Peyer's patch (tissue), 4 donors: Measurements from ENCODE around the gene ADARB1. TPM values are rescaled to one million over a fixed set of nuclear protein-coding genes. Genes with fewer than 3 reads are reported as not detected.

Experiments
- DNase-seq, 3 donors: peaks; one replicate each; pipeline ENCODE4 v3.0.0-alpha.2; 2017 to 2019
- H3K27ac ChIP-seq, 4 donors: fragments of 200-600 bp; sonication (generic); one replicate each; pipeline ENCODE4 v1.5.1; 2016 to 2019
- H3K27me3 ChIP-seq, 2 donors: fragments of 200-600 bp; sonication (generic); one replicate each; pipeline ENCODE4 v1.5.1; 2019
- H3K36me3 ChIP-seq, 3 donors: fragments of 200-600 bp; sonication (generic); one replicate each; pipeline ENCODE4 v1.5.1; 2016 to 2019
- H3K4me1 ChIP-seq, 4 donors: fragments of 200-600 bp; sonication (generic); one replicate each; pipeline ENCODE4 v1.5.1; 2016 to 2019
- H3K4me3 ChIP-seq, 4 donors: fragments of 200-600 bp; sonication (generic); 1 replicate in 3 of 4; 2 replicates in 1 of 4; pipeline ENCODE4 v1.5.1; 2016 to 2019; ENCODE audit warnings: mild to moderate bottlenecking in 1 of 4
- H3K9me3 ChIP-seq, 4 donors: fragments of 200-600 bp; sonication (generic); one replicate each; pipeline ENCODE4 v1.5.1; 2016 to 2019; ENCODE audit warnings: mild to moderate bottlenecking in 1 of 4
- POLR2A ChIP-seq, 2 donors: fragments of 450-650 bp; IDR thresholded peaks; one replicate each; pipeline ENCODE4 v1.5.1; 2017; ENCODE audit warnings: antibody characterized with exemption in 2 of 2, mild to moderate bottlenecking in 2 of 2, moderate library complexity in 2 of 2
- total RNA-seq, 4 donors: library from RNA; depleted of rRNA; stranded (reverse); fragments of >200 nt; gene quantifications; one replicate each; pipeline ENCODE4 v1.1.0, GENCODE V29; 2016
- TF ChIP-seq, protein P1 (sequence below), 6 experiments: fragments of 450-650 bp in 4 of 6; fragments of 200-600 bp in 2 of 6; sonication (generic) in 1 of 6; IDR thresholded peaks; one replicate each; pipeline ENCODE4 v1.5.1; 2017 to 2019; ENCODE audit warnings: antibody characterized with exemption in 6 of 6, mild to moderate bottlenecking in 3 of 6, moderate library complexity in 1 of 6

Gene ADARB1
- total RNA-seq, 4 donors from 2014 or later = 7.4 to 47.9 (median 10.0) TPM

- no peak for DNase-seq
- H3K27ac ChIP-seq = no peak overlapping the region
- TF ChIP-seq, protein P1, sequence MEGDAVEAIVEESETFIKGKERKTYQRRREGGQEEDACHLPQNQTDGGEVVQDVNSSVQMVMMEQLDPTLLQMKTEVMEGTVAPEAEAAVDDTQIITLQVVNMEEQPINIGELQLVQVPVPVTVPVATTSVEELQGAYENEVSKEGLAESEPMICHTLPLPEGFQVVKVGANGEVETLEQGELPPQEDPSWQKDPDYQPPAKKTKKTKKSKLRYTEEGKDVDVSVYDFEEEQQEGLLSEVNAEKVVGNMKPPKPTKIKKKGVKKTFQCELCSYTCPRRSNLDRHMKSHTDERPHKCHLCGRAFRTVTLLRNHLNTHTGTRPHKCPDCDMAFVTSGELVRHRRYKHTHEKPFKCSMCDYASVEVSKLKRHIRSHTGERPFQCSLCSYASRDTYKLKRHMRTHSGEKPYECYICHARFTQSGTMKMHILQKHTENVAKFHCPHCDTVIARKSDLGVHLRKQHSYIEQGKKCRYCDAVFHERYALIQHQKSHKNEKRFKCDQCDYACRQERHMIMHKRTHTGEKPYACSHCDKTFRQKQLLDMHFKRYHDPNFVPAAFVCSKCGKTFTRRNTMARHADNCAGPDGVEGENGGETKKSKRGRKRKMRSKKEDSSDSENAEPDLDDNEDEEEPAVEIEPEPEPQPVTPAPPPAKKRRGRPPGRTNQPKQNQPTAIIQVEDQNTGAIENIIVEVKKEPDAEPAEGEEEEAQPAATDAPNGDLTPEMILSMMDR (IDR thresholded peaks at IDR 0.05) = no peak
- H3K27me3 ChIP-seq = no peaks in the 10 kb centered on the region
- no peaks in the 10 kb centered on the region for H3K4me1 ChIP-seq
- no peak overlapping the region for H3K4me3 ChIP-seq
- no peaks in the 10 kb centered on the region for H3K9me3 ChIP-seq
- no peaks in the 10 kb centered on the region for H3K36me3 ChIP-seq
These were observed 87.7 kb downstream of the ADARB1 start for GRCh38 chr21:45162115-45162514.

GRCh38 chr21:45162809-45163208 lies 88.4 kb downstream of the ADARB1 start:
- DNase-seq = no peak
- Histone ChIP-seq H3K4me3 (no peak overlapping the region), H3K9me3 (no peaks in the 10 kb centered on the region), H3K4me1 (no peaks in the 10 kb centered on the region), H3K27me3 (no peaks in the 10 kb centered on the region), H3K27ac (no peak overlapping the region), H3K36me3 (no peaks in the 10 kb centered on the region)
- no peak for TF ChIP-seq POLR2A (IDR thresholded peaks at IDR 0.05)
- TF ChIP-seq, protein P1 (IDR thresholded peaks at IDR 0.05) = no peak

DNA sequence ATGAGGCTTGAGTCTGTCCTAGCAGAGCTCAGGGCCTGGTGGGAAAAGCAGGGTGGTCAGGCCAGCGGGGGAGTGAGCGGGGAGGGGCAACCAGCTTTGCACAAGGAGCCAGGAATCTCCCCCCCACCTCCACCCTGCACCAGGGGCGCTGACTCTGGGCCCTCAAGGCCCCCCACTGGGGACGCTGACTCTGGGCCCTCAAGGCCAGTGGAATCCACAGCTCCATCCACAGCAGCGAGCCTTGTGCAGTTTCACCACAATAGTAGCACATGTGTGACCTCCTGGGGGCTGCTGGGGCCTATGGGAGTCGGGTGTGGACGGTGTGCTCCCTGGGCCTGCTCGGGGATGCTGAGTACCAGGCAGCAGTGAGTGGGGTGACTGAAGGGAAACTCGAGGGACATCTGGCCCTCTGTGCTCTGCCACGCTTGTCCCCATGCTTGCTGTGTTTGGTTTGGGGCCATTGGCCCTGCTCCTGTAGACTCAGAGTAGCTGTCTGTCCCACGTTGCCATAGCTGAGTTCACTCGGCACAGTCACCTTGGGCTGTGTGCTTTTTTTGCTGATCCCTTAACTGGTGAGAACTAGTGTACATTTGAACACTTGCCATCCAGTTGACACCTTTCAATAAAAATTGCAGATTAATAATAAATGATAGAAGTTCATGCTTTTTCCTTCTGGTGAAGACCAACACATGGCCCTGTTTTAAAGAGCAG lies 89.2 kb downstream of the ADARB1 start:
- no peak for DNase-seq
- Histone ChIP-seq H3K36me3 (no peaks in the 10 kb centered on the region), H3K27me3 (no peaks in the 10 kb centered on the region), H3K27ac (no peak overlapping the region), H3K9me3 (no peaks in the 10 kb centered on the region), H3K4me3 (no peak overlapping the region), H3K4me1 (no peaks in the 10 kb centered on the region)
- TF ChIP-seq, protein P1 (IDR thresholded peaks at IDR 0.05) = no peak
- no peak for TF ChIP-seq POLR2A (IDR thresholded peaks at IDR 0.05)

DNA sequence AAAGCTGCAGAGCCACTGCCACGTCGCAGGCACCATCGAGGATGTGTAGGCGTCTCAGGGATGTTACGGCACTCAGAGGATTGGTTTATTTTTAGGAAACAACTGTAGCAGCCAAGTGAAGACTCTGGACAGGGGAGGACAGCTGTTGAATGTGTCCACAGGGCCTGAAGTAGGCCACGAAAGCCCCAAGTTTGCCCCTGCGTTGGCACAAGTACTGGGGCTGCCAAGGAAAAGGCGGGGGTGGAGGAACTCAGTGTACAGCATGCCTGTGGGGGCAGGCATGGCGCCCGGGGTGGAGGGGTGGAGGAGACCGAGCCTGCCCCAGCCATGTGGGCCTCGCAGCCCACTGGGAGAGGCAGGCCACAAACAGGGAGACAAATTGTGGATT lies 89.7 kb downstream of the ADARB1 start:
- Histone ChIP-seq H3K36me3 (no peaks in the 10 kb centered on the region), H3K27me3 (no peaks in the 10 kb centered on the region), H3K4me3 (no peak overlapping the region), H3K27ac (no peak overlapping the region), H3K4me1 (no peaks in the 10 kb centered on the region), H3K9me3 (no peaks in the 10 kb centered on the region)
- no peak for TF ChIP-seq POLR2A (IDR thresholded peaks at IDR 0.05)
- TF ChIP-seq, protein P1 (IDR thresholded peaks at IDR 0.05) = no peak
- no peak for DNase-seq

GRCh38 chr21:45164838-45165237 lies 90.5 kb downstream of the ADARB1 start:
- no peak overlapping the region for H3K4me3 ChIP-seq
- TF ChIP-seq, protein P1 (IDR thresholded peaks at IDR 0.05) = no peak
- TF ChIP-seq POLR2A (IDR thresholded peaks at IDR 0.05) = no peak
- DNase-seq = no peak
- H3K9me3 ChIP-seq = no peaks in the 10 kb centered on the region
- H3K4me1 ChIP-seq = no peaks in the 10 kb centered on the region
- H3K36me3 ChIP-seq = no peaks in the 10 kb centered on the region
- H3K27ac ChIP-seq = no peak overlapping the region
- no peaks in the 10 kb centered on the region for H3K27me3 ChIP-seq

DNA sequence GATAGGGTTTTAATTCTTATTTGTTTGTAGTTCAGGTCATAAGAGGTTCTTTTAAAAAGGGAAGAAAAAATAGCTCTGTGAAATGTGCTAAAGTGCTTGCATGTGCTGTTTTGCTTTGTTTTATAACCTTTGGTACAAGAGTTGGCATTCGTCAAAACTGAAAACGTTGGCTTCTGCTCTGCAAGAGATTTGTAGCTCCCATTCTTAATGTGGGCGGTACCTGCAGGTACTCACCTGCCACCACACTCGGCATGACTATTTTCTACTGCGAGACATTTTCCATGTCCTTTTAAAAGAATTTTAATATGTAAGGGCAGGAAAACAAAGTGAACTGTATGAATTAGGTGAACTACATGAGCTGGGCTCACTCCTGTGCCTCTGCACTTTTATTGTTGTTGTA lies 92.6 kb downstream of the ADARB1 start:
- Histone ChIP-seq H3K4me3 (no peak overlapping the region), H3K4me1 (no peaks in the 10 kb centered on the region), H3K36me3 (no peaks in the 10 kb centered on the region), H3K9me3 (no peaks in the 10 kb centered on the region), H3K27me3 (no peaks in the 10 kb centered on the region), H3K27ac (no peak overlapping the region)
- DNase-seq = no peak
- TF ChIP-seq, protein P1 (IDR thresholded peaks at IDR 0.05) = no peak
- no peak for TF ChIP-seq POLR2A (IDR thresholded peaks at IDR 0.05)
